GM18909 (cell line): ENCODE data around the gene ADCY5.

ENCODE experiments used
- ATAC-seq: cut with Tn5 transposase; IDR thresholded peaks from one replicate; pipeline ENCODE4 v1.9.1; 2021; ENCODE audit warnings: mild to moderate bottlenecking; ENCODE audit not compliant: unreplicated experiment, poor library complexity

ADCY5 gene

GRCh38 chr3:123390865-123391600 lies 57.9 kb downstream of the ADCY5 start:
- ATAC-seq: no peak

GRCh38 chr3:123389628-123389918 lies 59.3 kb downstream of the ADCY5 start:
- ATAC-seq: no peak

GRCh38 chr3:123388811-123389627 lies 59.9 kb downstream of the ADCY5 start:
- no peak for ATAC-seq

GRCh38 chr3:123388042-123388441 lies 60.8 kb downstream of the ADCY5 start:
- no peak for ATAC-seq

- ATAC-seq: no peak
Observed at GRCh38 chr3:123387532-123387931, 61.4 kb downstream of the ADCY5 start.

GRCh38 chr3:123386477-123387040 lies 62.3 kb downstream of the ADCY5 start:
- ATAC-seq: no peak

- no peak for ATAC-seq
Observed at GRCh38 chr3:123385981-123386380, 62.9 kb downstream of the ADCY5 start.

- ATAC-seq: no peak
Observed at GRCh38 chr3:123385499-123385898, 63.4 kb downstream of the ADCY5 start.

- ATAC-seq: no peak
Observed at GRCh38 chr3:123385001-123385401, 63.9 kb downstream of the ADCY5 start.

- ATAC-seq: no peak
Observed at GRCh38 chr3:123384256-123384655, 64.6 kb downstream of the ADCY5 start.

GRCh38 chr3:123383091-123384053 lies 65.5 kb downstream of the ADCY5 start:
- no peak for ATAC-seq

GRCh38 chr3:123380261-123380660 lies 68.6 kb downstream of the ADCY5 start:
- no peak for ATAC-seq

- ATAC-seq: no peak
Observed at GRCh38 chr3:123379041-123379830, 69.7 kb downstream of the ADCY5 start.

GRCh38 chr3:123378409-123378915 lies 70.4 kb downstream of the ADCY5 start:
- no peak for ATAC-seq

GRCh38 chr3:123377243-123377740 lies 71.6 kb downstream of the ADCY5 start:
- no peak for ATAC-seq

- no peak for ATAC-seq
Observed at GRCh38 chr3:123376451-123377242, 72.2 kb downstream of the ADCY5 start.

GRCh38 chr3:123375014-123375940 lies 73.6 kb downstream of the ADCY5 start:
- ATAC-seq: no peak
